HUES6 (cell line): Measurements from ENCODE around the gene PAGE4.

Source experiments
- H3K27ac ChIP-seq: 2 replicates; pipeline ENCODE4 v1.7.0; 2013; ENCODE audit warnings: low read depth, mild to moderate bottlenecking, low read length, inconsistent platforms
- H3K27me3 ChIP-seq: 2 replicates; pipeline ENCODE4 v1.6.1; 2013; ENCODE audit warnings: low read length; ENCODE audit not compliant: control insufficient read depth, insufficient read depth
- H3K36me3 ChIP-seq: 2 replicates; pipeline ENCODE4 v1.6.1; 2013; ENCODE audit warnings: low read length; ENCODE audit not compliant: control insufficient read depth, insufficient read depth
- H3K4me1 ChIP-seq: 2 replicates; pipeline ENCODE4 v1.6.1; 2013; ENCODE audit warnings: low read length; ENCODE audit not compliant: control insufficient read depth, insufficient read depth
- H3K4me3 ChIP-seq: 2 replicates; pipeline ENCODE4 v1.5.1; 2013; ENCODE audit warnings: low read depth, low read length
- H3K9ac ChIP-seq: one replicate; pipeline ENCODE4 v1.6.1; 2013; ENCODE audit warnings: mild to moderate bottlenecking, low read length
- H3K9me3 ChIP-seq: 2 replicates; pipeline ENCODE4 v1.6.1; 2013; ENCODE audit warnings: low read depth, low read length; ENCODE audit not compliant: control insufficient read depth, insufficient read depth

PAGE4 gene

DNA sequence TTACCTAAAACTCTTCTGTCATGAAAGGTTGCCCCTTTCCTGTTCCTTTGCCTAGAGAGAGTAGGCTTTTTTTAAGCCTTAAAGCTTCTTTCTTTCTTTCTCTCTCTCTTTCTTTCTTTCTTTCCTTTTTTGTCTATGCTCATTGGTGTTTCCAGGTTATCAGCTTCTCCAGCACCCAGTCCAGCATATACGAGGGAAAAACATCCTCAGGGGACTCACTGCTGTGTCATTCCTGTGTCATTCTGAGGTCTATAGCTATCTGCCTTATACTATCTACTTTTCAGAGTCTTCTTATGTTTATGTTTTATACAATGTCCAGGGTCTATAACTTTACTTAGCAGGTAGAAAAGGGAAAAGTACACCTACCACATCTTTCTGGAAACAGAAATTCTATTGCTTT, 39.6 kb downstream of the PAGE4 start:
- no peaks in the 10 kb centered on the region for H3K36me3 ChIP-seq
- no peaks in the 10 kb centered on the region for H3K4me1 ChIP-seq
- no peak overlapping the region for H3K27ac ChIP-seq
- H3K9ac ChIP-seq: no peak overlapping the region
- H3K4me3 ChIP-seq: no peak overlapping the region
- no peaks in the 10 kb centered on the region; the same call in 1 of the 2 replicates for H3K9me3 ChIP-seq
- no peaks in the 10 kb centered on the region for H3K27me3 ChIP-seq

GRCh38 chrX:49876750-49877149, 47.6 kb downstream of the PAGE4 start:
- H3K27ac ChIP-seq: no peak overlapping the region
- H3K9ac ChIP-seq: no peak overlapping the region
- peaks cover 7% of the 10 kb centered on the region; the same call in 1 of the 2 replicates for H3K36me3 ChIP-seq
- H3K4me3 ChIP-seq: no peak overlapping the region
- peaks cover 4% of the 10 kb centered on the region; the same call in 1 of the 2 replicates for H3K4me1 ChIP-seq
- H3K9me3 ChIP-seq: peaks cover 13% of the 10 kb centered on the region; the same call in 1 of the 2 replicates
- H3K27me3 ChIP-seq: peaks cover 22% of the 10 kb centered on the region

- Histone ChIP-seq H3K27me3 (peaks cover 22% of the 10 kb centered on the region), H3K36me3 (peaks cover 7% of the 10 kb centered on the region; the same call in 1 of the 2 replicates), H3K9me3 (peaks cover 13% of the 10 kb centered on the region; the same call in 1 of the 2 replicates), H3K4me3 (no peak overlapping the region), H3K4me1 (peaks cover 4% of the 10 kb centered on the region; the same call in 1 of the 2 replicates), H3K9ac (no peak overlapping the region), H3K27ac (no peak overlapping the region)
Measured at GRCh38 chrX:49877397-49878101, 48.4 kb downstream of the PAGE4 start.

DNA sequence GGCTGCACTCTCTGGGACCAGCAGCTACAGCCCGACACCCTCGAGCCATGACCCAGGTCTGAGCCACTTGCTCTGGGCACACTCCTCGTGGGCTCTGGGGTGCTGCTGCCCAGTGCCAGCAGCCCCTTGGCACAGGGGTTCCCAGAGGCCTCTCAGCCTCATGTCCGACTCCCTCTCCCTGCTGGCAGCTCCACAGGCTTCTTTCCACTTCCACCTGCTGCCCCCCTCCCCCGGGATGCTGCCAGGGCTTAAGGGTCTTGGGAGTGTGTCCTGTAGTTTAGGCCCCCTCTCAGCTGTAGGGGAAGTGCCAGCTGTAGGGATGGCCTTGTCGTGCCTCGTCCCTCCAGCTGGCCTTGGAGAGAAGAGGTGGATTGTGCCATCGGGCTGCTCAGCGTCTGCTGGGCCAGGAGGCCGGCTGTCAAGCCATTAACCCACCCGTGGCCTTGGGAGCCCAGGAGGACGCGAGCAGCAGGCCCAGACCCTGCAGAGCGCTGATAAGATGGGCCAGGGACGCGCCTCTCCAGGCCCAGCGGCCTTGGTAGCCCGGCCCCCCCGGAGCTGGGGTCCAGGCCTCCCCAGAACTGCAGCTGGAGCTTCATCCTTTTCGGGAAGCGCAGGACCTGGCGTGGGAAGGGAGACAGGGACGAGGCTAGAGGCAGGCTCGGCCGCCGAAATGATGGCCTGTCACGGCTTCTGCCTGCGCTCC, 49.2 kb downstream of the PAGE4 start:
- Histone ChIP-seq H3K4me3 (peak overlapping the region; percentile 71), H3K9me3 (peaks cover 13% of the 10 kb centered on the region; the same call in 1 of the 2 replicates), H3K9ac (no peak overlapping the region), H3K36me3 (peaks cover 7% of the 10 kb centered on the region; the same call in 1 of the 2 replicates), H3K27ac (no peak overlapping the region), H3K4me1 (peaks cover 4% of the 10 kb centered on the region; the same call in 1 of the 2 replicates), H3K27me3 (peaks cover 22% of the 10 kb centered on the region)

- Histone ChIP-seq H3K4me1 (peaks cover 4% of the 10 kb centered on the region; the same call in 1 of the 2 replicates), H3K9me3 (peaks cover 13% of the 10 kb centered on the region; the same call in 1 of the 2 replicates), H3K27ac (no peak within 1 kb of the TSS; the same call in 1 of the 2 replicates), H3K36me3 (peaks cover 7% of the 10 kb centered on the region; the same call in 1 of the 2 replicates), H3K27me3 (peaks cover 22% of the 10 kb centered on the region), H3K4me3 (peak within 1 kb of the TSS; percentile 71), H3K9ac (peak within 1 kb of the TSS; percentile 67)
Measured at GRCh38 chrX:49878834-49879655, 49.9 kb downstream of the PAGE4 start, which contains the start of gene USP27X. Gene USP27X (plus strand): TSS chrX:49879484. CDS start chrX:49880308, 824 bp downstream.

DNA sequence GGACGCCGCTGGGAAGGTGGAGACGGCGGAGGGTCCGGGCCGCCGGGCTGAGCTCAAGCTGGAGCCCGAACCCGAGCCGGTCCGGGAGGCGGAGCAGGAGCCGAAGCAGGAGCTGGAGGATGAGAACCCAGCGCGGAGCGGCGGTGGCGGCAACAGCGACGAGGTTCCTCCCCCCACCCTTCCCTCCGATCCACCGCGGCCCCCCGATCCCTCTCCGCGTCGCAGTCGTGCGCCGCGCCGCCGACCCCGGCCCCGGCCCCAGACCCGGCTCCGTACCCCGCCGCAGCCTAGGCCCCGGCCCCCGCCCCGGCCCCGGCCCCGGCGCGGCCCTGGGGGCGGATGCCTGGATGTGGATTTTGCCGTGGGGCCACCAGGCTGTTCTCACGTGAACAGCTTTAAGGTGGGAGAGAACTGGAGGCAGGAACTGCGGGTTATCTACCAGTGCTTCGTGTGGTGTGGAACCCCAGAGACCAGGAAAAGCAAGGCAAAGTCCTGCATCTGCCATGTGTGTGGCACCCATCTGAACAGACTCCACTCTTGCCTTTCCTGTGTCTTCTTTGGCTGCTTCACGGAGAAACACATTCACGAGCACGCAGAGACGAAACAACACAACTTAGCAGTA, 50.7 kb downstream of the PAGE4 start:
- H3K9ac ChIP-seq: peak overlapping the region; percentile 67
- peaks cover 13% of the 10 kb centered on the region; the same call in 1 of the 2 replicates for H3K9me3 ChIP-seq
- peaks cover 22% of the 10 kb centered on the region for H3K27me3 ChIP-seq
- H3K4me1 ChIP-seq: peaks cover 8% of the 10 kb centered on the region; the same call in 1 of the 2 replicates
- H3K27ac ChIP-seq: no peak overlapping the region
- H3K36me3 ChIP-seq: peaks cover 7% of the 10 kb centered on the region; the same call in 1 of the 2 replicates
- peak overlapping the region; percentile 71 for H3K4me3 ChIP-seq

GRCh38 chrX:49880668-49881067, 51.6 kb downstream of the PAGE4 start:
- Histone ChIP-seq H3K36me3 (peaks cover 7% of the 10 kb centered on the region; the same call in 1 of the 2 replicates), H3K27me3 (peaks cover 16% of the 10 kb centered on the region), H3K9me3 (peaks cover 13% of the 10 kb centered on the region; the same call in 1 of the 2 replicates), H3K4me1 (peaks cover 8% of the 10 kb centered on the region; the same call in 1 of the 2 replicates), H3K4me3 (peak overlapping the region; percentile 71; the same call in 1 of the 2 replicates), H3K27ac (no peak overlapping the region), H3K9ac (no peak overlapping the region)
